ENCODE measurements around the gene TCF7L1.

The TCF7L1 gene

GRCh38 chr2:85164145-85164569, 31.0 kb downstream of the TCF7L1 start:
- DNase-seq = no peak

DNA sequence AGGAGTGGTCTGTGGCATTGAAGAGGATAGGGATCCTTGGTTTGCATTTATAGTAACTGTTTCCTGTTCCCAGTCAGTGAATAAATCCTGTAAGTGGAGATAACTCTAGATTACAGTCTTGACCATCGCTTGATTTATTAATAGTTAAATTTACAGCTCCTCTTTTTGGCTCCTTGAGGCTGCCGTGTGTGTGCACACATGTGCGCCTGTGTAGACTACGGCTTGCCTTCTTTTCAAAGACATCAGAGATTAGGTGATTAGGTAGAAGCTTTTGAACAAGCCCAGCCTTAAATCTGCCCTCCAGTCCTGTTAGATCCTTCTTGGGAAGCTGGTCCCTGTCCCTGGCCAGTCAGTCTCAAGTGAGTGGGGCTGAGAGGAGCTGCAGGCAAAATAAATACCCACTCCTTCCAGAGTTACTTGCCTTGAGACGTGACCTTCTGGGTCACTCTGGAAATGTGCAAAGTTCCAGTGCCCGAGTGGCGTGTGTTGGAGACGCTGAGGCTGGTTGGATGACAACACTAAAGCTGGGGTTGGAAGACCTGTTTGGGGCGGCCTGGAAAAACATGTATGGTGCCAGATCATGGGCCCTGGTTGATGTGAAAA, 32.0 kb downstream of the TCF7L1 start:
- DNase-seq = no peak

DNA sequence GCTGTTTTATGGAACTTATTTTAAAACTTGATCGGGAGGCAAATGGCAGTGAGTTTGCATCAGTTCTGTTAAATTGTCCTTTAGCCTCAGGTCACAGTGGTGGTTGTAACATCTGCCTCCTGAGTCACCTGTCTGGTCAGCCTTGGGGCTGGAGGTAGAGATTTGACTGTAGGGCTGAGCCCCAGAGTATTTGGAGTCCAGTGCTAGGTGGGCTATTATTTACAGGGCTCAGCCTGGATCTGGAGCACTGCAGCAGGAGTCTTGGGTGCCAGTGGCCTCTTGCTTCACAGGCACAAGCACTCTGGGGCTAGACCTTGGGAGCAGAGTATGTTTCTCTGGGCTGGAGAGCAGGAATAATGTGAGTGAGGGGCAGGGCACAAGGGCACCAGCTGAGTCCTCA, 32.8 kb downstream of the TCF7L1 start:
- DNase-seq = no peak

DNA sequence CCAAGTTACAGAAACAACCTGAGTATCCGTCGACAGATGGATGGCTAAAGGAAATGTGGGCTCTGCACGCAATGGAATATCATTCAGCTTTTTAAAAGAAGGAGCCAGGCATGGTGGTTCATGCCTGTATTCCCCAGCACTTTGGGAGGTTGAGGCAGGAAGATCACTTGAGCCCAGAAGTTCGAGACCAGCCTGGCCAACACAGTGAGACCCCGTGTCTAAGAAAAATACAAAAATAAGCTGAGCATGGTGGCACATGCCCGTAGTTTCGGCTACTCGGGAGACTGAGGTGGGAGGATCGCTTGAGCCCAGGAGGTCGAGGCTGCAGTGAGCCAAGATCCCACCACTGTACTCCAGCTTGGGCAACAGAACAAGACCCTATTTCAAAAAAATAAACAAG, 34.3 kb downstream of the TCF7L1 start:
- DNase-seq = no peak

DNA sequence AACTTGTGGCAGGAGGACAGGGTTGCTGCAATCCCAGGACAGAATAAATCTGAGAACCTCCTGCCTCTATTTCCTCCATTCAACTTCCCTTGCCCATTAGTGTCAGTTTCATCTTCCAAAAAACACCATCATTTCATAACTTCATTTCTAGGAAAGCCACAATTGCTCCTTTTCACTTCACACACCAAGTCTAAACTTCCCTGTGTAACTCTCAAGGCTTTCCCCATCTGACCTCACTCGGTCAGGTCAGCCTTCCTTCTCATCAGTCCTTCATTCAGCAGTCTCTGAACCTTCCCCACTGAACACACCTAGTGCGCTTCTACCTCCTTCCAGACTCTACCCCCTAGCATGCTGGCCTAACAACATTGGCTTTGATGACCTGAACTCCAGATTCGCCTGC, 35.8 kb downstream of the TCF7L1 start:
- no peak for DNase-seq

DNA sequence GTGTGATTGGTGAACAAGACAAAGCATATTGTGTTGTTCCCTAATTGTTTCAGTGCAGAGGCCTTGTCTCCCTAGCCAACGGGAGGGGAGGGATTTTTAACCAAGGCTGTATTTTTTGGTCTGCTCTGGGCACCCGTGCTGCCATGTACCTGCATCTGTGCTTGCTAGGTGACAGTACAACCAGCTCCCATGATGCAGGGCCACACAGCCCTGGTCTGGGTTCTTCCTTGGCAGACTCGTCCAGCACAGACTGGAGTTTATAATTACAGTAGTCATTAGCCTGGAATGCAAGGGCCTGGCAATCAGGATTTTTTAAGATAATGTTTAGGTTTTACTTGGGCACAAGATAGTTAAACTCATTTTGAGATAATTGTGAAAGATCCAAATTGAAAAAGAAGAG, 36.4 kb downstream of the TCF7L1 start:
- no peak for DNase-seq

- DNase-seq = no peak
These were observed 37.8 kb downstream of the TCF7L1 start for GRCh38 chr2:85170938-85171475.

GRCh38 chr2:85171916-85172315, 38.7 kb downstream of the TCF7L1 start:
- no peak for DNase-seq

GRCh38 chr2:85173909-85174308, 40.7 kb downstream of the TCF7L1 start:
- DNase-seq = no peak

- DNase-seq = no peak
These were observed 41.8 kb downstream of the TCF7L1 start for GRCh38 chr2:85174943-85175342.

DNA sequence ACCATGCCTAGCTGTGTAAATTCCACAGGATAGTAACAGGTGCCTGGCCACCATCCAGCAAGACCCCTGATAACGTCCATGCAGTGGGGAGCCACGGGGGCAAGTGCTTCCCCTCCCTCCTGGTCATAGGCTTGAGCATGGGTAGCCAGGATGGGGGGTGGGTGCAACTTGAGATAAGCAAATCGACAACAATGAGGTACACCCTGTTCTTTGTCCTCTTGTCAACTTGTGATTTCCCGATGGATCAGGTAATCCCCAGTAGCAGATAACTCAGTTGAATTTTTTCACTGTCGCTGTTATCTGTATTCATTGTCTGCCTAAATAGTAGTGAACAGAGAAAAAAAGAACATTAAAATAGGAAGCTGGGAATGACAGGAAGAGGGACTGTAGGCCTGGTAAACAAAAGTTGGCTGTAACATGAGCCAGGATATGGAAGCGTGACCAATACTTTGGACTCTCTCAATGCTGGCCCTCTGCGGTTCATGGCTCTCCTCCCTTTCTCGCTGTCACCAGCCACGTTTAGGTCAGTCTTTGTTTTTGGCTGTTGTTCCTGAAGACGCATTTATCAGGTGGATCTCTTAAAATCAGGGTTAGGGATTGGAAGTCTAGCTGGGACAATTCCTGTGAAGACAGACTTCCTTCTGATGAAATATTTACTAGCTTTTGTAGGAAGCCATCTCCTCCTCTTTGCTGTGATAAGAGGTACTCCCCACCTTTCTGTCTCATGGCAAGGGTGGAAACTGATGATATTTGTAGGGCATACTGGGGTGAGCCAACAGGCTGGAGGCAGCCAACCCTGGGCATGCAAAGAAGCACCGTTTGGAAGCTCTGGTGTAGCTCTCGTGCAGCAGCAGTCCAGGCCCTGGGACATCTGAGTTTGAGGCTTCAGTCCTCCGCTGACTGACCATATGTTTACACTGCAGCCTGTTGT, 42.4 kb downstream of the TCF7L1 start:
- no peak for DNase-seq

- no peak for DNase-seq
These were observed 44.0 kb downstream of the TCF7L1 start for GRCh38 chr2:85177031-85177824.

GRCh38 chr2:85178154-85178553, 45.0 kb downstream of the TCF7L1 start:
- no peak for DNase-seq

- DNase-seq = no peak
These were observed 45.8 kb downstream of the TCF7L1 start for GRCh38 chr2:85178980-85179411.

GRCh38 chr2:85179541-85179940, 46.3 kb downstream of the TCF7L1 start:
- DNase-seq = no peak

- no peak for DNase-seq
These were observed 47.3 kb downstream of the TCF7L1 start for GRCh38 chr2:85180322-85181133.

DNA sequence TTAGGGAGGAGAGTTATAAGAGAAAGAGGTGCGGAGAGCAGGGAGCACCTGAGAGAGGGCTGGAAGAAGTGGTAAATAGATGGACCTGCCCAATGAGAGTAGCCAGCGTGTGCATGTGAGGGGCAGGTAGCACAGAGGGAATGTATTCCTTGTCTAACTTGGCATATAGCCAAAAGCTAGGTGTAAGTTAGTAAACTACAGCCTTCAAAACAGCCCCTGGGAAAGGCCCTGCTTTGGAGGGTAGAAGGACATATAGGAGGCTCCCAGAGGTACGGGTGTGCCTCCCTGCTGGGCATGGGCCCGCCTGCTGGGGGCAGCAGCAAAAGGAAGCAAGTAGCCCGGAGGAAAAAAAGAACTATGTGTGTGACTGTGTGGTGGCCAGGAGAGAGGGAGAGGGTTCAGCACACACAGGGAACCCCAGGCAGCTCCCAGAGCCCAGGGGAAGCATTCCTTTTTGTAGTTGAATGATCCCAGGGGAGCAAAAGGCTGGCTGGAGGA, 48.0 kb downstream of the TCF7L1 start:
- DNase-seq = no peak

- DNase-seq = no peak
These were observed 48.8 kb downstream of the TCF7L1 start for GRCh38 chr2:85181844-85182456.

- no peak for DNase-seq
These were observed 49.9 kb downstream of the TCF7L1 start for GRCh38 chr2:85183076-85183475.

DNA sequence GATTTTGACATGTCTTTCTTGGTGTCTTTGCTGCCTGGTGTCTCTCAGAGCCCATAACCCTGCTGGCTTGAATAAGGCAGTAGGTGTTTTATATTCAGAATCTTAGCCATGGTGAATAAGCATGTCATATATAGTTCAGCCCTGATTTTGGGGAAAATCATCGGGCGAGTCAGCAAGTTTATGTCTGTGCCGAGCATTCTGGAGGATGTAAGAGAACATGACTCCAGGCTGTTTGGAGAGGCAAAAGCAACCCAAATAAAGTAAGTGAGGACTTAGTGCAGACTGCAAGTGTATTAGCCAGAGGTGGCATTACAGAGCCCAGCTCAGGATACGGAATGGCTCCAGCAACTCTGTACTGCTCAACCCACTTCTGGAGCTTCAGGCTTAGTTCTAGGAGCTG, 50.3 kb downstream of the TCF7L1 start:
- no peak for DNase-seq

DNA sequence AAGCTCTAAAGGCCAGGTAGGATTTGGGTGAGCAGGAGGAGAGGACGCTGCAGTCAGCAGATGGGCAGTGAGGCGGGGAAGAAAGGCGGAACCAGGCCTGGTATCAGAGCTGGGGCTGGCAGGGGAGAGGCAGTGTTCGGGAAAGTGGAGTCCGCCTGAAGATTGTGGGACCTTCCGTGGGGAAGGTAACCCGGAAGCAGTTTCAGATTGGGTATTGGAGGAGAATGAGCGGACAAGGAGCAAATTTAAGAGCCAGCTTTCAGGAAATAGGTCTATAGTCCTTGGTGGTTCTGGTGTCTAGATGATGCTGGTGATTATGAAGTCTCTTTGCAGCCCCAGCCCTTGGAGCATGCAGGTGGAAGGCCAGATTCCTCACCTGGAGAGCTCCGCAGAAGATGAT, 51.0 kb downstream of the TCF7L1 start:
- no peak for DNase-seq

DNA sequence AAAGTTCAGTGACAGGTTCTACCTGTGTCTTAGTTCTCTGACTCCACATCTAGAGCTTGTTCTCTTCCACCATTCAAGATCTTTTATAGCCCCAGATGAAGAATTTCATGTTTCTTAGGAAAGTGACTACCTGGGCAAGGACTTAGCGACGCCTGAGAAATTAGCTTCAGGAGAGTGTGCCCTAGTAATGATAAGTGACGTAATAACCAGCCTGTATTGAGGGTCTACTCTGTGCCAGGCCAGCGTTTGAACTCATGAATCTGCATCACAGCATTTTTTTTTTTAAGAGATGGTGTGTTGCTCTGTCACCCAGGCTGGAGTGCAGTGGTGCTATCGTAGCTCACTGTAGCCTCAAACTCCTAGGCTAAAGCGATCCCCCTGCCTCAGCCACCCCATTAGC, 51.8 kb downstream of the TCF7L1 start:
- DNase-seq = no peak
